ENCODE data around the gene SPACA7. TPM values are rescaled to one million over a fixed set of nuclear protein-coding genes. Genes with fewer than 3 reads are reported as not detected.

The SPACA7 gene
- total RNA-seq, 1 experiment from 2014 or later: not detected

DNA sequence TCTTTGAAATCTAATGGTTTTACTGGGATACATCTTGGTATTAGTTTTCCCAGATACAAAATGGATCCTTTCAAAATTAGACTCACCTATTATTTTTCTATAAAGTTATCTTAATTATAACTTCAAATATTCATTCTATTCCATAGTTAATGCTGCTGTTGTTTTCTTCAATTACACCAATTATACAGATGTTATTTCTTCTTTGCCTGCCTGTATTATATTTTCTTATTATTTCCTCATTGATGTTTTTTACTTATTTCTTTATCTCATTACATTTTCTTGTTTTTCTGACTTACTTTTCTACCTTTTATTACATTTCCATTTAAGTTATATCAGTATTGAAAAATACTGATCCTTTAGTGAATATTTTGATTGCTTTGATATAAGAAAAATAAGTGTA lies 40.9 kb downstream of the SPACA7 start:
- Histone ChIP-seq H3K23ac (ENCODE audit: insufficient read length, low read depth, low read length) (no peak overlapping the region), H3K9me3 (ENCODE audit: control insufficient read depth, low read depth, low read length) (peaks cover 16% of the 10 kb centered on the region), H3K27me3 (ENCODE audit: insufficient read depth, low read length) (no peaks in the 10 kb centered on the region), H2BK12ac (ENCODE audit: insufficient read length, low read depth, low read length) (no peak overlapping the region), H3K79me1 (ENCODE audit: insufficient read depth, low read depth, low read length, poor library complexity, severe bottlenecking) (no peaks in the 10 kb centered on the region), H3K4ac (ENCODE audit: low read depth, low read length) (no peak overlapping the region), H2BK15ac (ENCODE audit: low read depth, low read length) (no peak overlapping the region), H4K20me1 (ENCODE audit: control insufficient read depth, insufficient read depth, insufficient read length) (no peaks in the 10 kb centered on the region), H2AFZ (ENCODE audit: low read length) (no peak overlapping the region), H4K91ac (ENCODE audit: insufficient read length, low read depth, low read length) (no peak overlapping the region), H3T11ph (ENCODE audit: low read length) (no peak overlapping the region), H3K4me1 (ENCODE audit: insufficient read depth, low read length) (no peaks in the 10 kb centered on the region), H3K79me2 (ENCODE audit: insufficient read depth, low read length) (no peaks in the 10 kb centered on the region), H3K23me2 (ENCODE audit: insufficient read length, low read depth, low read length, poor library complexity, severe bottlenecking) (no peaks in the 10 kb centered on the region), H4K5ac (ENCODE audit: insufficient read length, low read depth, low read length) (no peak overlapping the region), H3K9ac (ENCODE audit: extremely low read depth, insufficient read length, low read length) (no peak overlapping the region), H3K18ac (ENCODE audit: insufficient read length, low read depth, low read length) (no peak overlapping the region), H3K27ac (ENCODE audit: insufficient read length, low read depth, low read length) (no peak overlapping the region), H4K8ac (replicated peaks; ENCODE audit: insufficient read length, low read depth, low read length) (no peak overlapping the region), H2BK5ac (ENCODE audit: insufficient read length, low read length) (no peak overlapping the region), H2AK5ac (ENCODE audit: insufficient read length, low read length) (no peak overlapping the region), H3K4me2 (ENCODE audit: insufficient read depth, insufficient read length, low read length) (no peak overlapping the region), H2BK120ac (ENCODE audit: low read depth, low read length, poor library complexity, severe bottlenecking) (no peak overlapping the region), H3K14ac (ENCODE audit: insufficient read depth, low read length) (no peak overlapping the region), H2BK20ac (ENCODE audit: low read depth, low read length, poor library complexity, severe bottlenecking) (no peak overlapping the region), H3K56ac (ENCODE audit: insufficient read length, low read depth, low read length) (no peak overlapping the region)
- peaks cover 75 to 81% of the 10 kb centered on the region in 2 experiments for H3K9me3 Mint-ChIP-seq
- TF ChIP-seq, protein P1, sequence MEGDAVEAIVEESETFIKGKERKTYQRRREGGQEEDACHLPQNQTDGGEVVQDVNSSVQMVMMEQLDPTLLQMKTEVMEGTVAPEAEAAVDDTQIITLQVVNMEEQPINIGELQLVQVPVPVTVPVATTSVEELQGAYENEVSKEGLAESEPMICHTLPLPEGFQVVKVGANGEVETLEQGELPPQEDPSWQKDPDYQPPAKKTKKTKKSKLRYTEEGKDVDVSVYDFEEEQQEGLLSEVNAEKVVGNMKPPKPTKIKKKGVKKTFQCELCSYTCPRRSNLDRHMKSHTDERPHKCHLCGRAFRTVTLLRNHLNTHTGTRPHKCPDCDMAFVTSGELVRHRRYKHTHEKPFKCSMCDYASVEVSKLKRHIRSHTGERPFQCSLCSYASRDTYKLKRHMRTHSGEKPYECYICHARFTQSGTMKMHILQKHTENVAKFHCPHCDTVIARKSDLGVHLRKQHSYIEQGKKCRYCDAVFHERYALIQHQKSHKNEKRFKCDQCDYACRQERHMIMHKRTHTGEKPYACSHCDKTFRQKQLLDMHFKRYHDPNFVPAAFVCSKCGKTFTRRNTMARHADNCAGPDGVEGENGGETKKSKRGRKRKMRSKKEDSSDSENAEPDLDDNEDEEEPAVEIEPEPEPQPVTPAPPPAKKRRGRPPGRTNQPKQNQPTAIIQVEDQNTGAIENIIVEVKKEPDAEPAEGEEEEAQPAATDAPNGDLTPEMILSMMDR (conservative IDR thresholded peaks at IDR 0.05): no peak
- H3K4me1 Mint-ChIP-seq: no peaks in the 10 kb centered on the region
- H3K4me3 Mint-ChIP-seq: no peak overlapping the region
- no peak for DNase-seq
- peaks cover 9 to 32% (median 27%) of the 10 kb centered on the region in 3 experiments for H3K36me3 Mint-ChIP-seq (ENCODE audit: insufficient read depth in 1 of 3, low read depth in 3 of 3)
- peaks cover 7% of the 10 kb centered on the region for H3K27me3 Mint-ChIP-seq (ENCODE audit: low read depth)
- H3K27ac Mint-ChIP-seq: no peak overlapping the region
